ENCODE data around the gene SLC26A11. TPM values are rescaled to one million over a fixed set of nuclear protein-coding genes. Genes with fewer than 3 reads are reported as not detected.
A peak's percentile ranks its signal among the peaks of the same experiment; 100 is the strongest.

Gene SLC26A11
- 10 to 100 TPM; 13.2 to 24.7 (median 17.0) TPM for total RNA-seq

GRCh38 chr17:80220054-80220735, at the start of gene SLC26A11, which contains the start of gene SGSH:
SLC26A11 (plus strand) TSS chr17:80220427; CDS start chr17:80221561, 1,134 bp downstream.
SGSH (minus strand) TSS chr17:80220333; CDS start chr17:80220313, 20 bp downstream.
- TF ChIP-seq, protein P1, sequence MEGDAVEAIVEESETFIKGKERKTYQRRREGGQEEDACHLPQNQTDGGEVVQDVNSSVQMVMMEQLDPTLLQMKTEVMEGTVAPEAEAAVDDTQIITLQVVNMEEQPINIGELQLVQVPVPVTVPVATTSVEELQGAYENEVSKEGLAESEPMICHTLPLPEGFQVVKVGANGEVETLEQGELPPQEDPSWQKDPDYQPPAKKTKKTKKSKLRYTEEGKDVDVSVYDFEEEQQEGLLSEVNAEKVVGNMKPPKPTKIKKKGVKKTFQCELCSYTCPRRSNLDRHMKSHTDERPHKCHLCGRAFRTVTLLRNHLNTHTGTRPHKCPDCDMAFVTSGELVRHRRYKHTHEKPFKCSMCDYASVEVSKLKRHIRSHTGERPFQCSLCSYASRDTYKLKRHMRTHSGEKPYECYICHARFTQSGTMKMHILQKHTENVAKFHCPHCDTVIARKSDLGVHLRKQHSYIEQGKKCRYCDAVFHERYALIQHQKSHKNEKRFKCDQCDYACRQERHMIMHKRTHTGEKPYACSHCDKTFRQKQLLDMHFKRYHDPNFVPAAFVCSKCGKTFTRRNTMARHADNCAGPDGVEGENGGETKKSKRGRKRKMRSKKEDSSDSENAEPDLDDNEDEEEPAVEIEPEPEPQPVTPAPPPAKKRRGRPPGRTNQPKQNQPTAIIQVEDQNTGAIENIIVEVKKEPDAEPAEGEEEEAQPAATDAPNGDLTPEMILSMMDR (IDR thresholded peaks at IDR 0.05): no peak
- peak; percentile 58 for TF ChIP-seq POLR2A (IDR thresholded peaks at IDR 0.05)
- TF ChIP-seq POLR2AphosphoS5 (IDR thresholded peaks at IDR 0.05): peak; percentile 28 to 63 (median 48)
- Histone ChIP-seq H3K4me3 (peak within 1 kb of the TSS; percentile 82 to 94 (median 88)), H3K27me3 (no peaks in the 10 kb centered on the region), H3K27ac (peak within 1 kb of the TSS; percentile 87 to 91 (median 88)), H3K4me1 (peaks cover 3 to 27% (median 20%) of the 10 kb centered on the region in 4 donors), H3K36me3 (no peaks in the 10 kb centered on the region), H3K9me3 (no peaks in the 10 kb centered on the region)
- peak; percentile 89 for DNase-seq
- in situ Hi-C loops (cut with MboI; ENCODE audit: low pct_ligation_motif_present in 1 of 4, low pct_unique_long_range_greater_than_20kb in 1 of 4, low sequenced_read_pairs in 3 of 4) (no loop called here), intact Hi-C loops (cut with DNase I; ENCODE audit: low total_unique reads) (no loop called here)
- 0 to 1% methylated on average over 4 to 32 of the region's 77 CpGs for WGBS, 2 donors (ENCODE audit: low coverage in 1 of 2)

DNA sequence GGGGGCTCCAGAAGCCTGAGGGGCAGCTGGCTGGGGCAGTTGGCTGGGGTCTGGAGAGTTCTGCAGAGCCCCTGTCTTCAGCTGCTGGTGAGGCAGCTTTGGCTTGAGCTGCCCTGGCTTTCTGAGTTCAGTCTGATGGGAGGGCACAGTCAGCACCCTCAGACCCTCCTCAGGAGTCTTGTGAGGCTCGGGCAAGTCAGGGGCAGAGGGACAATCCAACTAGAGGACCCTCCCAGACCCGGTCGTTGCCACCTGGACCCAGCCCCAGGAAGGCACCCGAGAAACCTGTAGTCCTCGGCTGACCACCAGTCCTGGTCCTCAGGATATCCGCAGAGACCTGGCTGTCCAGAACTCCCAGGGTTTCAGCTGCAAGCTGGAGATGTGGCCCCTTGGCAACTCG, 48.5 kb upstream of the SLC26A11 start:
- Histone ChIP-seq H3K27ac (no peak overlapping the region), H3K4me3 (no peak overlapping the region), H3K9me3 (no peaks in the 10 kb centered on the region), H3K36me3 (no peaks in the 10 kb centered on the region), H3K4me1 (peaks cover 0 to 3% (median 2%) of the 10 kb centered on the region in 4 donors), H3K27me3 (no peaks in the 10 kb centered on the region)
- DNase-seq: no peak
- intact Hi-C loops (cut with DNase I; ENCODE audit: low total_unique reads): no loop called here
- in situ Hi-C loops (cut with MboI; ENCODE audit: low pct_ligation_motif_present in 1 of 4, low pct_unique_long_range_greater_than_20kb in 1 of 4, low sequenced_read_pairs in 3 of 4): no loop called here
- 85% methylated on average over 7 of the region's 7 CpGs; no CpG with 5 or more reads in 1 of the 2 donors for WGBS, 2 donors (ENCODE audit: low coverage in 1 of 2)
- no peak for TF ChIP-seq POLR2A (IDR thresholded peaks at IDR 0.05)
- TF ChIP-seq, protein P1 (IDR thresholded peaks at IDR 0.05): no peak
- TF ChIP-seq EP300 (IDR thresholded peaks at IDR 0.05; ENCODE audit: low read depth): no peak
- no peak for TF ChIP-seq POLR2AphosphoS5 (IDR thresholded peaks at IDR 0.05)

DNA sequence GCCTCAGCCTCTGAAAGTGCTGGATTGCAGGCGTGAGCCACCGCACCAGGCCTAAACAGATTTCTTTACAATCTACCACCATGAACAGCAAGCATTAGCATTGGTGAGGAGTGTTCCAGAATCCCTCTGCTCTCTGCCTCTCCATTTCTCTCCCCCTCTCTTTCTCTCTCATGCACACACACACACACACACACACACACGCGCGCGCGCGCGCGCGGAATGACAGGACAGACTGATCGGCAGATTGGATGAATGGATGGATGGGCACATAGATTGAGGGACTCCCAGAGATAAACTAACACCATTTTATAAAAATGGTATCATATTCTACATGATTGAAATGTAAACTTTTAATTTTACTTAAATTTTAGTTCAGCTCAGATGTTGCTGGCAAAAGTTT, 47.1 kb upstream of the SLC26A11 start:
- whole genome bisulfite sequencing, 2 donors (ENCODE audit: low coverage in 1 of 2): 83 to 88% methylated on average over 8 to 12 of the region's 12 CpGs
- no peak for DNase-seq
- intact Hi-C loops (cut with DNase I; ENCODE audit: low total_unique reads): no loop called here

DNA sequence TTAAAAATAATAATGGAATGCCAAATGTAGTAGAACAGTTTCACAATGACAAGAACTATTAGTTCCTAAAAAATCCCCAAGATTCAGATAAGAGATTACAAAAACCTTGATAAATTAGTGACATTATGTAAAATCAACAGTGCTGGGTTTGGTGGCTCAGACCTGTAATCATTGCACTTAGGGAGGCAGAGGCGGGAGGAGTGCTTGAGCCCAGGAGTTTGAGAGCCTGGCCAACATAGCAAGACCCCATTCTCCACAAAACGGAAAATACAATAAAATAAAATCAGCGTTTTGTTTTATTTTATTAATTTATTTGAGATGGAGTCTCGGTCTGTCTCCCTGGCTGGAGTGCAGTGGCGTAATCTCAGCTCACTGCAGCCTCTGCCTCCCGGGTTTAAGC, 46.3 kb upstream of the SLC26A11 start:
- H3K27me3 ChIP-seq: no peaks in the 10 kb centered on the region
- H3K4me1 ChIP-seq: peaks cover 0 to 7% (median 3%) of the 10 kb centered on the region in 4 donors
- no peaks in the 10 kb centered on the region for H3K9me3 ChIP-seq
- intact Hi-C loops (cut with DNase I; ENCODE audit: low total_unique reads) (no loop called here), in situ Hi-C loops (cut with MboI; ENCODE audit: low pct_ligation_motif_present in 1 of 4, low pct_unique_long_range_greater_than_20kb in 1 of 4, low sequenced_read_pairs in 3 of 4) (no loop called here)
- H3K36me3 ChIP-seq: no peaks in the 10 kb centered on the region
- H3K27ac ChIP-seq: no peak overlapping the region
- WGBS, 2 donors (ENCODE audit: low coverage in 1 of 2): 94 to 98% methylated on average over 6 of the region's 6 CpGs
- no peak overlapping the region for H3K4me3 ChIP-seq
- no peak for DNase-seq
- TF ChIP-seq, protein P1 (IDR thresholded peaks at IDR 0.05): no peak
- TF ChIP-seq EP300 (IDR thresholded peaks at IDR 0.05; ENCODE audit: low read depth) (no peak), POLR2AphosphoS5 (IDR thresholded peaks at IDR 0.05) (no peak), POLR2A (IDR thresholded peaks at IDR 0.05) (no peak)

More for the DNA sequence above, 47.1 kb upstream of the SLC26A11 start:
- in situ Hi-C loops (cut with MboI; ENCODE audit: low pct_ligation_motif_present in 1 of 4, low pct_unique_long_range_greater_than_20kb in 1 of 4, low sequenced_read_pairs in 3 of 4): no loop called here
- no peak for TF ChIP-seq EP300 (IDR thresholded peaks at IDR 0.05; ENCODE audit: low read depth)
- no peak for TF ChIP-seq POLR2A (IDR thresholded peaks at IDR 0.05)
- TF ChIP-seq, protein P1 (IDR thresholded peaks at IDR 0.05): no peak
- no peak for TF ChIP-seq POLR2AphosphoS5 (IDR thresholded peaks at IDR 0.05)
- no peaks in the 10 kb centered on the region for H3K9me3 ChIP-seq
- no peak overlapping the region for H3K4me3 ChIP-seq
- no peaks in the 10 kb centered on the region for H3K36me3 ChIP-seq
- no peaks in the 10 kb centered on the region for H3K27me3 ChIP-seq
- H3K27ac ChIP-seq: no peak overlapping the region
- peaks cover 0 to 7% (median 2%) of the 10 kb centered on the region in 4 donors for H3K4me1 ChIP-seq

Measured in transverse colon (tissue), 4 donors.